Dendritic cell treated with granulocyte-macrophage colony-stimulating factor and Interleukin-4, amounts not matched to agents 40 ng/mL and 50 ng/mL, for 4 days (primary cell): ENCODE measurements around the gene MN1.

Source experiments
- H3K27ac Mint-ChIP-seq: one replicate; pipeline ENCODE4 v1.8.0; 2022; ENCODE audit warnings: mild to moderate bottlenecking, mixed read lengths
- H3K27me3 Mint-ChIP-seq: one replicate; pipeline ENCODE4 v1.8.0; 2022; ENCODE audit warnings: mild to moderate bottlenecking, mixed read lengths
- H3K36me3 Mint-ChIP-seq: one replicate; pipeline ENCODE4 v1.8.0; 2022; ENCODE audit warnings: low read depth, mixed read lengths
- H3K4me1 Mint-ChIP-seq: one replicate; pipeline ENCODE4 v1.8.0; 2022; ENCODE audit warnings: low read depth, mixed read lengths
- H3K4me3 Mint-ChIP-seq: one replicate; pipeline ENCODE4 v1.8.0; 2022; ENCODE audit warnings: mild to moderate bottlenecking, moderate library complexity, mixed read lengths
- H3K9me3 Mint-ChIP-seq: one replicate; pipeline ENCODE4 v1.8.0; 2022; ENCODE audit warnings: mixed read lengths
- intact Hi-C: fragments of 100-400 bp; cut with micrococcal nuclease; formaldehyde crosslinking; loops from one replicate; pipeline ENCODE4 v1.15.0; 2022

MN1 gene

DNA sequence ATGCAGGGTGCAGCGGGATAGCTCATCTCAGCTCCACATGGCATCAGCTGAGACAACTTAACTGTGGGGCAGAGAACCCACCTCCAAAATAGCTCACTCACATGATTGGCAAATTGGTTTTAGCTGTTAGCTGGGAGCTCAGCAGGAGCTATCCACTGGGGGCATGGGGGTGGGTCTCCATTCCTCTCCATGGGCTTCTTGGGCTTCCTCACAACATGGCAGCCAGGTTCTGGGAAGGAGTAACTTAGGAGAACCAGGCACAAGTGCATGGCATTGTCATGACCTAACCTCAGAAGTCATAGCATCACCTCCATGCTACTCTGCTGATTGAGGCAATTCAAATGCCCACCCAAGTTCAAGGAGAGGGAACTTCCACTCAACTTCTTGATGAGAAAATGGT is 85.5 kb downstream of the MN1 start:
- H3K4me3 Mint-ChIP-seq, result no peak overlapping the region
- no peaks in the 10 kb centered on the region for H3K27me3 Mint-ChIP-seq
- peaks cover 43% of the 10 kb centered on the region for H3K4me1 Mint-ChIP-seq
- intact Hi-C loops, result no loop called here
- H3K36me3 Mint-ChIP-seq, result no peaks in the 10 kb centered on the region
- H3K27ac Mint-ChIP-seq, result no peak overlapping the region
- no peaks in the 10 kb centered on the region for H3K9me3 Mint-ChIP-seq

DNA sequence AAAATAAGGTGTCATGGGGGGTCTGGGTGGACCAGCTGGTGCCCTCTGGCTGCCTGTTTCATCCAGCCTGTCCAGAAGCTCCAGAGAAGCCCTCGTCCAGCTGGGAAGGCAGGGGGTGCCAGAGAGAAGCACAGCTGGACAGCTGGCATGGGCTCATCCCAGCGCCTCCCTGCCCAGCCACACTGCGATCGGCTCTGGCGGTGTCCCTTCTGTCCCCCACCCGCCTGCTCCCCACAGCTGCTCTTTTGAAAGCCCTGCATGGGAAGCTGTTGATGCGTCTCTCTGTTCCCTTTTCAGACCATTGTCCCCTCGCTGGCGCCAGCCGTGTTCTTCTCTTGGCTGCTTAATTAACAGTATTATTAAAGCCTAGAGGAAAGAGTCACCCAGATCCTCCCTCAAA is 86.5 kb downstream of the MN1 start:
- peaks cover 48% of the 10 kb centered on the region for H3K4me1 Mint-ChIP-seq
- H3K4me3 Mint-ChIP-seq, result no peak overlapping the region
- H3K36me3 Mint-ChIP-seq, result no peaks in the 10 kb centered on the region
- H3K27ac Mint-ChIP-seq, result peak overlapping the region; percentile 40
- no peaks in the 10 kb centered on the region for H3K9me3 Mint-ChIP-seq
- H3K27me3 Mint-ChIP-seq, result no peaks in the 10 kb centered on the region
- intact Hi-C loops, result no loop called here

DNA sequence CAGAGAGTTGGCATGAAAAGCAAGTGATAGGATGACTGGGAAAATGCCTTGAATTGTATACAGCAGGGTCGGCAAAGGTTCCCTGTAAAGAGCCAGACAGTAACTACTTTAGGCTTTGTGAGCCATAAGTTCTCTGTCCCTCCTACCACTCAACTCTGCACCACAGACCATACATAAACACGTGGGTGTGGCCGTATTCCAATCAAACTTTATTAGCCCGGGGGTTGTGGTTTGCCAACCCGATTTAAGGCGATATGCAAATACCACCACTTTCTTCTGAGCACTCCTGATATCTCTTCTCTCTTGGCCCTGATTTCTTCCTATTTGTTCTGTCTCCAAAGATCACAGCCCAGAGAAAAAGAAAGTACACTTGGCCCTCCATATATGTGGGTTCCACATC is 87.5 kb downstream of the MN1 start:
- H3K9me3 Mint-ChIP-seq, result no peaks in the 10 kb centered on the region
- H3K27me3 Mint-ChIP-seq, result peaks cover 1% of the 10 kb centered on the region
- H3K4me3 Mint-ChIP-seq, result no peak overlapping the region
- intact Hi-C loops, result no loop called here
- H3K36me3 Mint-ChIP-seq, result no peaks in the 10 kb centered on the region
- H3K27ac Mint-ChIP-seq, result no peak overlapping the region
- peaks cover 44% of the 10 kb centered on the region for H3K4me1 Mint-ChIP-seq

DNA sequence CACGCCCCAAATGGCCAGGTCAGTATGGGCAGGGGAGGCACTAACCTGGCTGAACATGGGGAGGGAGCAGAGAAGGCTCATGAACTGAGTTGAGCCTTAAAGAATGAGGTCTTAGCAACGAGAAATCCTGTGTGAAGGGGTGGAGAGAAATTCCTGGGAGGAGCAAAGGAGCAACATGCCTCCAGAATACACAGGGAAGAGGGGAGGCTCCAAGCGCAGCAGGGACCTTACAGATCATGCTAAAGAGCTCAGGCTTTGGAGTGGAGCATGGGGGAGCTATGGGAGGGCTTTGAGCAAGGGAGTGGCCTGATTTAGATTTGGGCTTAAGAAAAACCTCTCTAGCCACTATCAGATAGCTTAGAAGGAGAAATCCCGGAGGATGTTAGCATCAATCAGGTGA is 88.1 kb downstream of the MN1 start:
- Mint-ChIP-seq H3K4me3 (no peak overlapping the region), H3K27ac (no peak overlapping the region), H3K9me3 (no peaks in the 10 kb centered on the region), H3K4me1 (peaks cover 40% of the 10 kb centered on the region), H3K27me3 (peaks cover 1% of the 10 kb centered on the region), H3K36me3 (no peaks in the 10 kb centered on the region)
- intact Hi-C loops, result no loop called here

DNA sequence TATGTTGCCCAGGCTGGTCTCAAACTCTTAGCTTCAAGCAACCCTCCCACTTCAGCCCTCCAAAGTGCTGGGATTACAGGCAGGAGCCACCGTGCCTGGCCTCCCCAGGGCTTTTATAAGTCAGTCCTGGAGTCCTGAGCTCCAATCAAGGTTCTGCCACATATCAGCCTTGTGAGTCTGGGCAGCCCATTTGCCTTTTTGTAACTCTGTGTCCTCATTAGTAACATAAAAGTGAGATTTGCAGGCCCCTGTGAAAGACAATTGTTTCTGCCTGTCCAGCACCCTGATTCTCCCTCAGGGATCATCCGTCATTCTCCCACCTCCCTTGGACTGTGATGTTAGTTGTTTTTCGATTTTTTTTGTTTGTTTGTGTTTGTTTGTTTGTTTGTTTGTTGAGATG is 89.8 kb downstream of the MN1 start:
- H3K36me3 Mint-ChIP-seq, result no peaks in the 10 kb centered on the region
- H3K27me3 Mint-ChIP-seq, result peaks cover 1% of the 10 kb centered on the region
- H3K27ac Mint-ChIP-seq, result no peak overlapping the region
- intact Hi-C loops, result no loop called here
- H3K9me3 Mint-ChIP-seq, result no peaks in the 10 kb centered on the region
- H3K4me3 Mint-ChIP-seq, result no peak overlapping the region
- peaks cover 24% of the 10 kb centered on the region for H3K4me1 Mint-ChIP-seq

DNA sequence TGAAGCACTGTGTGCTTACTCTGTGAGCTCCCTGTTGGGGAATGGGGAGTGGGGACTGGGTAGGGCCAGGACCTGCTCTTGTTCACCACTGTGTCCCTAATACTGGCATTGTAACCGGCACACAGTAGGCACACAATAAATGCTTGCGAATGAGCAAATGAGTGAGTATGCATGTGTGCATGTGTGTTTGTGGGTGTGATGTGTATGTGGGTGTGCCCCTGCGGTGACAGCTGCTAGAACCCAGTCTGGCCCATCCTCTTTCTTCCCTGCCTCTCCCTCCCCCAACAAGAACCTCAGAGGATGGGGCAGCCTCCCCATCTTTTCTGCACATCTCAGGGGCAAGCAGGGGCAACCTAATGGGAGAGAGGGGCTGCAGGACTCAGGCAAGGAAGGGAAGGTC is 90.5 kb downstream of the MN1 start:
- Mint-ChIP-seq H3K27me3 (peaks cover 1% of the 10 kb centered on the region), H3K4me1 (peaks cover 24% of the 10 kb centered on the region), H3K9me3 (peaks cover under 1% of the 10 kb centered on the region), H3K27ac (no peak overlapping the region), H3K36me3 (no peaks in the 10 kb centered on the region), H3K4me3 (no peak overlapping the region)
- intact Hi-C loops, result no loop called here

DNA sequence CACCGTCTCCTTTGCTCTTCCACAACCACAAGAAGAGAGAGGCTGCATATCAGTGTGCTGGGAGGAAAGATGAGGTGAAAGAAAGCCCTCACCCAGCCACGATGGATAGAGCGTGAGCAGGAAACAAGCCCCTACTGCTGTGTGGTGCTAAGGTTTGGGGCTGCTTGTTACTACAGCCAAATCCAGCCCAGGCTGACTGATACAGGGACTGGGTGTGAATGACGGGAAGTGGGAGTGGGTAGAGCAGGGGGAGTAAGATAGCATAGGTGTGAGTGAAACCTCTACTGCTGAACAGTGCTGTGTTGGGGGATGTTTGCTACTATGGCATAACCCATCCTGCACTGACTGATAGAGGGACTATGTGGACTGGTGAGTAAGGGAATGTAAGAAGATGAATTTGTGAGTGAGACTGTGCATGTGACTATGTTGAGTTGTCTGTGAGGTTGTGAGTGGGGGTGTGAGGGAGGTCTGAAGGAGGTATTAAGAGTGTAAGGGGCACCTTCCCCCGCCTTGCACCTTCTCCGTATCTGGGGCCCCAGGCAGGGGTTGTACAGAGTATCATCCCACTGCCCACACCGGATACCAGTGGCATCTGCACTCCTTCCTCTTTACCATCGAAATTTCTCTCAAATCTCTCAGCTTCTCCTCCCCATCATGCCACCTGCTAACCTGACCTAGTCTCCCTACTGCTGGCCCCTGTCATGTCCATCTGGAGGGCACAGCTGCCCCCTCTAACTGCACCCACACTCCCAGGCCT is 91.5 kb downstream of the MN1 start:
- no peak overlapping the region for H3K4me3 Mint-ChIP-seq
- peaks cover 1% of the 10 kb centered on the region for H3K27me3 Mint-ChIP-seq
- peaks cover 10% of the 10 kb centered on the region for H3K9me3 Mint-ChIP-seq
- H3K27ac Mint-ChIP-seq, result no peak overlapping the region
- no peaks in the 10 kb centered on the region for H3K36me3 Mint-ChIP-seq
- H3K4me1 Mint-ChIP-seq, result peaks cover 24% of the 10 kb centered on the region
- intact Hi-C loops, result no loop called here

DNA sequence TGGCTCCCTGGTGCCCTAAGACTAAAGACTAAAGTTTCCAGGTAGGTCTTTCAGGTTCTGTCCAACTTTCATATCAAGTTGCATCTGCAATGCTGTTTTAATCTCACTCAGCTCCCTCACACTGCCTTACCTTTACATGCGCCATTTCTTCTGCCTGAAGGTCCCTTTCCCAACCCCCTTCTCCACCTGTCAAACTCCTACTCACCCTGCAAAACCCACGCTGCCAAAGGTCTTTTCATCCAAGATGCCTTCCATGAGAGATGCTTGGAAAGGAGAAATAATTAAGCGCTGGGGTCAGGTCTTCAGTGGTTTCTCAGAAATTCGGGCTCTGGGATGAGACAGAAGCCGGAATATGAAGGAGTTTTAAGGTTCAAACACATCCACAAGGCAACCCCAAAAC is 95.1 kb downstream of the MN1 start:
- Mint-ChIP-seq H3K9me3 (peaks cover 12% of the 10 kb centered on the region), H3K27ac (no peak overlapping the region), H3K4me1 (peaks cover 15% of the 10 kb centered on the region), H3K27me3 (peaks cover 1% of the 10 kb centered on the region), H3K36me3 (no peaks in the 10 kb centered on the region), H3K4me3 (no peak overlapping the region)
- intact Hi-C loops, result no loop called here

DNA sequence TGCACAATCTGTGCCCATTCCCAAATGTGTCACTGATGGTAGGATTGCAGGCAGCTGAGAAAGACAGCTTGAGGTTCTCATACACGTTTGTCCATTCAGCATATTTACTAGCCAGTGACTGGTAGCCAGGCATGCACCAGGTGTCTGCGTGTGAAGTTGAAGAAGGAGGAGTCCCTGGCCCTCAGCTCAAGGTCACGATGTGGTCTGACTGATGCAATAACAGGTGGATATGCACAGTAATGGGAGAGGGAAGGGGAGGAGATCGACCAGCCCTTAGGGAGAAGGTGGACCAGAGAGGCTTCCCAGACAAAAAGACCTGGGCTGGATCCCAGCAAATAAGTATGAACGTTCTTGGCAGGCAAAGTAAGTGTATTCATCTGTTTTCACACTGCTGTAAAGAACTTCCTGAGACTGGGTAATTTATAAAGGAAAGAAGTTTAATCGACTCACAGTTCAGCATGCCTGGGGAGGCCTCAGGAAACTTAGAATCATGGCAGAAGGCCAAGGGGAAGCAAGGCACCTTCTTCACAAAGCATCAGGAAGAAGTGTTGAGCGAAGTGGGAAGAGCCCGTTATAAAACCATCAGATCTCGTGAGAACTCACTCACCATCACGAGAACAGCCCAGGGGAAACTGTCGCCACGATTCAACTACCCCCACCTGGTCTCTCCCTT is 96.0 kb downstream of the MN1 start:
- H3K27ac Mint-ChIP-seq, result no peak overlapping the region
- no peak overlapping the region for H3K4me3 Mint-ChIP-seq
- H3K9me3 Mint-ChIP-seq, result peaks cover 12% of the 10 kb centered on the region
- H3K36me3 Mint-ChIP-seq, result no peaks in the 10 kb centered on the region
- H3K4me1 Mint-ChIP-seq, result peaks cover 7% of the 10 kb centered on the region
- intact Hi-C loops, result no loop called here
- H3K27me3 Mint-ChIP-seq, result peaks cover 1% of the 10 kb centered on the region

DNA sequence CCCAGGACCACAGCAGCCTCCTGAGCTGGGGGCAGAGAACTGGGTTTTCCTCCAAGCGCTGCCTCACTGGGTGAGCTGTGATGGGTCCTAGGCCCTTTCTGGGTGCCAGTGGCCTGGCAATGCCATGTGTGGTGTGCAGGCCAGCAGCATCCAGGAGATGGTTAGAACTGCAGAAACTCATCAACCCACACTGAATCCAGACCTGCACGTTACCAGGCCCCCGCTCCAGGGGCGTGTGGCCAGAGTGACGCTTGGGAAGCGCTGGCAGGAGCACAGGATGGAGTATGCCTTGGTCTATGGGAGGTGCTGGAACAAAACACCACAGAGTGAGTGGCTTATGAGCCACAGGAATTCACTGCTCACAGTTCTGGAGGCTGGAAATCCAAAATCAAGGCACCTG is 97.0 kb downstream of the MN1 start:
- Mint-ChIP-seq H3K27ac (no peak overlapping the region), H3K4me1 (no peaks in the 10 kb centered on the region), H3K27me3 (no peaks in the 10 kb centered on the region), H3K4me3 (no peak overlapping the region), H3K36me3 (no peaks in the 10 kb centered on the region), H3K9me3 (peaks cover 12% of the 10 kb centered on the region)
- intact Hi-C loops, result no loop called here

DNA sequence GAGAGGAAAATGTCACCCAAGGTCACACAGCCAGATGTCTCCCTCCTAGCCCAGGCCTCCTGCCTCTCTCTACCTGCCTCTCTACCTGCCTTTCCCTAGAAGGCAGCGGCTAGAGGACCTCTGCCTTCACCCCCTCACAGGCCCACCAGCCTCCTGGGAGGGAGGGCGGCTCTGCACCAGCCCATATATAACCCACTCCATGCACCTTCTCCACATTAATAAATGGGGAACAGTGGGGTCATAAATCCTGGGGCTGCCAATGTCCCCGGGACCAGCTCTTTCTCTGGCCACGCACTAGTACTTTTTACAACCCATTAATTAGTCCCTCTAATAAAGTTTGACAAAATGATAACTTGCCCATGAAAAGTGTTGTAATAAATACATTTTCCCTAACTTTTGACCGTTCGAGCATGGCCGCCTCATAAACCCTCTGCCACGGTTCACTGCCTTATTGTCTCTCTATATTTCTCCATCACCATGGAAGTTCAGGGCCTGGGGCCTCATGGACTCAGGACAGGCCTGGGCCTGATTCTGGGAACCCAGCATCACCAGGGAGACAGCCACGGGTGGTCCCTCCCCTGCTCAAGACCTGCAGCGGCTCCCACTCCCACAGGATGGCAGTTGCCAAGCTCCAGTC is 102.1 kb downstream of the MN1 start:
- peaks cover 2% of the 10 kb centered on the region for H3K27me3 Mint-ChIP-seq
- no peak overlapping the region for H3K4me3 Mint-ChIP-seq
- H3K27ac Mint-ChIP-seq, result no peak overlapping the region
- H3K4me1 Mint-ChIP-seq, result peaks cover 5% of the 10 kb centered on the region
- no peaks in the 10 kb centered on the region for H3K36me3 Mint-ChIP-seq
- intact Hi-C loops, result no loop called here
- peaks cover 12% of the 10 kb centered on the region for H3K9me3 Mint-ChIP-seq

DNA sequence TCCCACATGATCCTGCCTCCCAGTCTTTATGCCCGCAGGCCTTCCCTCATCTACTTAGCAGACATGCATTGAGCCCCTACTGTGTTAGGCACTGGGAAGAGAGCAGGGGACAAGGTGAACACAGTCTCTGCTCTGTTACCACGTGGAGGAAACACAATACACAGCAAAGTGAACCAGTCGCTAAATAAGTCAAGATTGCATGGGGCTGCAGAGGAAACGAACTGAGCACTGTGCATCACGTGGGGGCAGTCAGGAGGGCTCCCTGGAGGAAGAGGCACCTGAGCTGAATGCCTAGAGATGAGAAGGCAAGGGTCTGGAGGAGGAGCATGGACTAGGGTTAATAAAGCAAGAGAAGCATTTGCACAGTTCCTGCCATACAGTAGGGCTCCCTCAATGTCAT is 102.7 kb downstream of the MN1 start:
- no peaks in the 10 kb centered on the region for H3K36me3 Mint-ChIP-seq
- H3K27me3 Mint-ChIP-seq, result peaks cover 2% of the 10 kb centered on the region
- H3K4me3 Mint-ChIP-seq, result no peak overlapping the region
- peaks cover 12% of the 10 kb centered on the region for H3K9me3 Mint-ChIP-seq
- intact Hi-C loops, result no loop called here
- peaks cover 5% of the 10 kb centered on the region for H3K4me1 Mint-ChIP-seq
- no peak overlapping the region for H3K27ac Mint-ChIP-seq
